IMR-90 (cell line): ENCODE measurements around the gene KRCC1. TPM values are rescaled to one million over a fixed set of nuclear protein-coding genes. Genes with fewer than 3 reads are reported as not detected.

Source experiments
- ATAC-seq: fragments of 200-7000 bp; cut with Tn5 transposase; 2 replicates; pipeline ENCODE4 v1.9.1; 2020; ENCODE audit warnings: low read depth, mild to moderate bottlenecking, moderate library complexity
- BruUV-seq: library from RNA; stranded (reverse); fragments of 400-500 nt; replicated peaks from 2 replicates; lab custom pipeline; 2021; lab: Mats Ljungman, UMichigan
- CTCF ChIA-PET: fragments of 300-600 bp; formaldehyde crosslinking; extraction: SDS; loops from one replicate; lab custom pipeline; 2021; ENCODE audit warnings: antibody characterized with exemption; lab: Yijun Ruan, JAX
- POLR2A ChIA-PET: fragments of 300-600 bp; sonication (Branson Sonifier 250); formaldehyde crosslinking; loops from one replicate; lab custom pipeline; 2022; ENCODE audit warnings: antibody characterized with exemption; ENCODE audit not compliant: unreplicated experiment; lab: Charles Lee
- DNase-seq: peaks from one replicate; pipeline ENCODE4 v3.0.0; 2013
- H2AFZ ChIP-seq: replicated peaks from 2 replicates; pipeline ENCODE3; 2013; ENCODE audit warnings: low read length, mild to moderate bottlenecking; ENCODE audit not compliant: poor library complexity
- H2AK5ac ChIP-seq: 2 replicates; pipeline ENCODE4 v1.6.1; 2013; ENCODE audit warnings: low read depth, low read length, inconsistent platforms
- H2AK9ac ChIP-seq: replicated peaks from 2 replicates; pipeline ENCODE3; 2013; ENCODE audit warnings: mild to moderate bottlenecking, low read depth, low read length, moderate library complexity; ENCODE audit not compliant: poor library complexity
- H2BK120ac ChIP-seq: 2 replicates; pipeline ENCODE4 v1.6.1; 2013; ENCODE audit warnings: low read depth, low read length, inconsistent platforms
- H2BK15ac ChIP-seq: 3 replicates; pipeline ENCODE4 v1.6.1; 2013; ENCODE audit warnings: low read depth, low read length, inconsistent platforms
- H2BK20ac ChIP-seq: 2 replicates; pipeline ENCODE4 v1.6.1; 2013; ENCODE audit warnings: low read depth, mild to moderate bottlenecking, inconsistent platforms, low read length, moderate library complexity
- H2BK5ac ChIP-seq: 2 replicates; pipeline ENCODE4 v1.6.1; 2013; ENCODE audit warnings: mild to moderate bottlenecking, low read depth, low read length, inconsistent platforms; ENCODE audit not compliant: poor library complexity, severe bottlenecking
- H3K14ac ChIP-seq: replicated peaks from 2 replicates; pipeline ENCODE4 v1.6.1; 2013; ENCODE audit warnings: low read depth, low read length, inconsistent platforms
- H3K18ac ChIP-seq: 2 replicates; pipeline ENCODE4 v1.6.1; 2013; ENCODE audit warnings: low read depth, low read length, control low read depth
- H3K23ac ChIP-seq: 2 replicates; pipeline ENCODE4 v1.6.1; 2013; ENCODE audit warnings: low read depth, low read length, inconsistent platforms
- H3K27ac ChIP-seq: 2 replicates; pipeline ENCODE4 v1.5.1; 2013; ENCODE audit warnings: mild to moderate bottlenecking, control low read depth, low read length; ENCODE audit not compliant: insufficient read depth
- H3K27me3 ChIP-seq: 2 replicates; pipeline ENCODE4 v1.6.1; 2013; ENCODE audit warnings: low read length; ENCODE audit not compliant: control insufficient read depth, insufficient read depth
- H3K36me3 ChIP-seq: 2 replicates; pipeline ENCODE4 v1.6.1; 2013; ENCODE audit warnings: low read length, mixed read lengths; ENCODE audit not compliant: control insufficient read depth, insufficient read depth
- H3K4ac ChIP-seq: 2 replicates; pipeline ENCODE4 v1.6.1; 2013; ENCODE audit warnings: low read depth, low read length, inconsistent platforms
- H3K4me1 ChIP-seq: 2 replicates; pipeline ENCODE4 v1.6.1; 2013; ENCODE audit warnings: low read length, mixed read lengths; ENCODE audit not compliant: control insufficient read depth, insufficient read depth
- H3K4me2 ChIP-seq: 2 replicates; pipeline ENCODE4 v1.6.1; 2013; ENCODE audit warnings: low read depth, mild to moderate bottlenecking, control low read depth, low read length, moderate library complexity
- H3K4me3 ChIP-seq: 2 replicates; pipeline ENCODE4 v1.5.1; 2013; ENCODE audit warnings: low read depth, mild to moderate bottlenecking, control low read depth, low read length, moderate library complexity; ENCODE audit not compliant: insufficient read depth
- H3K56ac ChIP-seq: 2 replicates; pipeline ENCODE4 v1.6.1; 2013; ENCODE audit warnings: low read length, inconsistent platforms; ENCODE audit not compliant: insufficient read depth; ENCODE audit errors: extremely low read depth
- H3K79me1 ChIP-seq, 2 experiments: 2 replicates each; pipeline ENCODE4 v1.6.1; 2013; ENCODE audit warnings: low read length in 2 of 2, inconsistent platforms in 1 of 2, low read depth in 1 of 2
- H3K9ac ChIP-seq: 2 replicates; pipeline ENCODE4 v1.6.1; 2013; ENCODE audit warnings: low read depth, low read length, control low read depth
- H3K9me1 ChIP-seq: 2 replicates; pipeline ENCODE4 v1.6.1; 2013; ENCODE audit warnings: low read length, inconsistent platforms; ENCODE audit not compliant: insufficient read depth
- H3K9me3 ChIP-seq: 2 replicates; pipeline ENCODE4 v1.6.1; 2013; ENCODE audit warnings: low read length; ENCODE audit not compliant: control insufficient read depth, insufficient read depth
- H4K20me1 ChIP-seq: 2 replicates; pipeline ENCODE4 v1.6.1; 2013; ENCODE audit warnings: low read length, inconsistent platforms; ENCODE audit not compliant: insufficient read depth
- H4K5ac ChIP-seq: 2 replicates; pipeline ENCODE4 v1.6.1; 2013; ENCODE audit warnings: mild to moderate bottlenecking, low read depth, low read length, control low read depth
- H4K8ac ChIP-seq, 2 experiments: 2 replicates each; pipeline ENCODE4 v1.6.1; 2013; ENCODE audit warnings: low read depth in 2 of 2, low read length in 2 of 2, control low read depth in 1 of 2, inconsistent platforms in 1 of 2
- H4K91ac ChIP-seq: 2 replicates; pipeline ENCODE4 v1.6.1; 2013; ENCODE audit warnings: low read depth, low read length, inconsistent platforms; ENCODE audit not compliant: insufficient read depth
- BHLHE40 ChIP-seq: fragments of 150-350 bp; IDR thresholded peaks from 2 replicates; pipeline ENCODE4 v1.6.1; 2016; ENCODE audit warnings: mild to moderate bottlenecking, low read depth, low read length
- CEBPB ChIP-seq: IDR thresholded peaks from 2 replicates; pipeline ENCODE4 v1.6.1; 2012; ENCODE audit warnings: low read depth, low read length, improper control_type of control experiment
- CHD1 ChIP-seq: IDR thresholded peaks from 2 replicates; pipeline ENCODE4 v1.6.1; 2012; ENCODE audit warnings: low read depth, low read length, improper control_type of control experiment
- FOS ChIP-seq: fragments of 150-350 bp; IDR thresholded peaks from 2 replicates; pipeline ENCODE4 v1.6.1; 2016; ENCODE audit warnings: low read depth, low read length
- MAFK ChIP-seq: IDR thresholded peaks from 2 replicates; pipeline ENCODE4 v1.6.1; 2012; ENCODE audit warnings: low read depth, low read length, improper control_type of control experiment
- MAZ ChIP-seq: IDR thresholded peaks from 2 replicates; pipeline ENCODE4 v1.6.1; 2012; ENCODE audit warnings: low read depth, mild to moderate bottlenecking, low read length, improper control_type of control experiment, moderate library complexity, borderline replicate concordance
- MXI1 ChIP-seq: IDR thresholded peaks from 2 replicates; pipeline ENCODE4 v1.6.1; 2012; ENCODE audit warnings: low read depth, mild to moderate bottlenecking, low read length, moderate library complexity, borderline replicate concordance
- NFE2L2 ChIP-seq: fragments of 150-350 bp; IDR thresholded peaks from 2 replicates; pipeline ENCODE4 v1.6.1; 2016; ENCODE audit warnings: low read depth, mild to moderate bottlenecking, low read length
- POLR2A ChIP-seq: IDR thresholded peaks from 2 replicates; pipeline ENCODE4 v1.6.1; 2012; ENCODE audit warnings: mild to moderate bottlenecking, low read depth, low read length
- RAD21 ChIP-seq: IDR thresholded peaks from 2 replicates; pipeline ENCODE4 v1.6.1; 2012; ENCODE audit warnings: low read length, improper control_type of control experiment
- RCOR1 ChIP-seq: IDR thresholded peaks from 2 replicates; pipeline ENCODE4 v1.6.1; 2012; ENCODE audit warnings: mild to moderate bottlenecking, low read length, improper control_type of control experiment; ENCODE audit not compliant: insufficient replicate concordance
- RFX5 ChIP-seq: IDR thresholded peaks from 2 replicates; pipeline ENCODE4 v1.8.0; 2012; ENCODE audit warnings: low read depth, mild to moderate bottlenecking, low read length, moderate library complexity
- SMC3 ChIP-seq: fragments of 150-350 bp; IDR thresholded peaks from 2 replicates; pipeline ENCODE4 v1.6.1; 2016; ENCODE audit warnings: low read depth, mild to moderate bottlenecking, antibody characterized with exemption, low read length, moderate library complexity
- WGBS, 2 experiments: methylation state at CpG; one replicate each; pipeline versions ENCODE4 v1.1.5 to v1.1.7; 2013; ENCODE audit warnings: missing lambda C conversion rate in 2 of 2; ENCODE audit not compliant: insufficient read length in 1 of 2; ENCODE audit errors: extremely low coverage in 2 of 2; 5-methylcytosine and 5-hydroxymethylcytosine counted together
- dilution Hi-C: fragments of 300-500 bp; cut with HindIII; formaldehyde crosslinking; loops from one replicate; pipeline ENCODE4 v1.14.3; 2018; ENCODE audit warnings: low sequenced_read_pairs; ENCODE audit not compliant: unreplicated experiment
- in situ Hi-C: fragments of 300-500 bp; cut with MboI; formaldehyde crosslinking; loops from 3 replicates; pipeline ENCODE4 v1.14.3; 2019; ENCODE audit warnings: low sequenced_read_pairs, inconsistent platforms, mixed read lengths
- intact Hi-C: fragments of 100-400 bp; cut with micrococcal nuclease; formaldehyde crosslinking; loops from 2 replicates; pipeline ENCODE4 v1.10.0; 2022
- polyA plus RNA-seq, 3 experiments: library from polyadenylated mRNA; depleted of rRNA; stranded (reverse); fragments of >200 nt; gene quantifications; 2 replicates each; pipeline ENCODE4 v1.2.3, GENCODE V29; 2012; ENCODE audit warnings: low replicate concordance in 1 of 3
- total RNA-seq: library from RNA; depleted of rRNA; stranded (reverse); fragments of >200 nt; gene quantifications from 2 replicates; pipeline ENCODE4 v1.2.3, GENCODE V29; 2012
- TF ChIP-seq, protein P1 (sequence below): fragments of 150-350 bp; IDR thresholded peaks from 2 replicates; pipeline ENCODE4 v1.6.1; 2017; ENCODE audit warnings: mild to moderate bottlenecking, antibody characterized with exemption, low read length, low read depth
- TF ChIP-seq, protein P2 (sequence below): conservative IDR thresholded peaks from 2 replicates; pipeline ENCODE4 v1.5.1; 2012; ENCODE audit warnings: mild to moderate bottlenecking, low read depth, low read length, improper control_type of control experiment
- TF ChIP-seq, protein P3 (sequence below): fragments of 150-350 bp; IDR thresholded peaks from 2 replicates; pipeline ENCODE4 v1.6.1; 2016; ENCODE audit warnings: low read depth, mild to moderate bottlenecking, low read length, moderate library complexity, borderline replicate concordance

Gene KRCC1
- total and polyA plus RNA-seq, 2 of the 4 experiments (the other 2 are of a cell fraction) = 14.3 to 16.5 TPM

DNA sequence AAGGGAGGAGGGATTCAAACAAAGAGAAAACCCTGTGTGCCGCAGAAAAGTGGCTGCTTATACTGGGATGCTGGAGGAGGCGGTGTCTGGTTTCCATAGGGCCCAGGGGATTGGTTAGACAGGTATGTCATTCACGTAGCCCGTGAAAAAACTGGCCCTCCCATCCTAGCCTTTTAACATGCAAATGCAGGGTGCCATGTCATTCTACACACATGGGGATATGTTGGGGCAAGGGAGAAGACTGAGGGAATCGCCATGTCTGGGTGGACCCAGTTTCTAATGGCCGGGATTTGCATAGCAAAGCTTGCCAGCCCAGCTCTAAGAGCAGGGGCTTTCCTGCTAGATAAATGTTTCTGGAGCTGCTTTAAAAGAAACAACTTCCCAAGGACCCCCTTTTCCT, 31.1 kb downstream of the KRCC1 start:
- H2AK9ac ChIP-seq = no peak overlapping the region
- no peaks in the 10 kb centered on the region for H4K20me1 ChIP-seq
- H3K4me2 ChIP-seq = no peak overlapping the region
- H3K9ac ChIP-seq = no peak overlapping the region
- H3K4me3 ChIP-seq = no peak overlapping the region
- H2BK5ac ChIP-seq = no peak overlapping the region
- BruUV-seq = no TSS peak
- ATAC-seq (no peak), DNase-seq (no peak)
- no peak overlapping the region for H2BK15ac ChIP-seq
- no peak overlapping the region for H4K91ac ChIP-seq
- no peaks in the 10 kb centered on the region for H3K27me3 ChIP-seq
- H2AK5ac ChIP-seq = no peak overlapping the region
- H3K4me1 ChIP-seq = no peaks in the 10 kb centered on the region
- peaks cover 0 to 3% of the 10 kb centered on the region in 2 experiments; a peak in 2 of 4 replicates for H3K79me1 ChIP-seq
- H3K18ac ChIP-seq = no peak overlapping the region
- in situ Hi-C loops = loop anchor here (25.0 kb wide), 1 partner anchor 812 kb away; no protein-coding TSS in a partner anchor
- intact Hi-C loops = no loop called here
- ChIA-PET CTCF (interaction anchor here (0.7 kb wide), 1 partner anchor 21 kb away, joined by 5 read pairs; no protein-coding TSS in a partner anchor), POLR2A (no interaction called here)
- H3K9me1 ChIP-seq = no peaks in the 10 kb centered on the region; the same call in 1 of the 2 replicates
- no peak for TF ChIP-seq BHLHE40
- TF ChIP-seq, protein P1, sequence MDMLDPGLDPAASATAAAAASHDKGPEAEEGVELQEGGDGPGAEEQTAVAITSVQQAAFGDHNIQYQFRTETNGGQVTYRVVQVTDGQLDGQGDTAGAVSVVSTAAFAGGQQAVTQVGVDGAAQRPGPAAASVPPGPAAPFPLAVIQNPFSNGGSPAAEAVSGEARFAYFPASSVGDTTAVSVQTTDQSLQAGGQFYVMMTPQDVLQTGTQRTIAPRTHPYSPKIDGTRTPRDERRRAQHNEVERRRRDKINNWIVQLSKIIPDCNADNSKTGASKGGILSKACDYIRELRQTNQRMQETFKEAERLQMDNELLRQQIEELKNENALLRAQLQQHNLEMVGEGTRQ = no peak
- TF ChIP-seq MXI1 = no peak
- TF ChIP-seq RFX5 = no peak
- no peak for TF ChIP-seq MAZ
- TF ChIP-seq RCOR1 = no peak
- TF ChIP-seq FOS = no peak
- no peak for TF ChIP-seq CHD1
- TF ChIP-seq, protein P2, sequence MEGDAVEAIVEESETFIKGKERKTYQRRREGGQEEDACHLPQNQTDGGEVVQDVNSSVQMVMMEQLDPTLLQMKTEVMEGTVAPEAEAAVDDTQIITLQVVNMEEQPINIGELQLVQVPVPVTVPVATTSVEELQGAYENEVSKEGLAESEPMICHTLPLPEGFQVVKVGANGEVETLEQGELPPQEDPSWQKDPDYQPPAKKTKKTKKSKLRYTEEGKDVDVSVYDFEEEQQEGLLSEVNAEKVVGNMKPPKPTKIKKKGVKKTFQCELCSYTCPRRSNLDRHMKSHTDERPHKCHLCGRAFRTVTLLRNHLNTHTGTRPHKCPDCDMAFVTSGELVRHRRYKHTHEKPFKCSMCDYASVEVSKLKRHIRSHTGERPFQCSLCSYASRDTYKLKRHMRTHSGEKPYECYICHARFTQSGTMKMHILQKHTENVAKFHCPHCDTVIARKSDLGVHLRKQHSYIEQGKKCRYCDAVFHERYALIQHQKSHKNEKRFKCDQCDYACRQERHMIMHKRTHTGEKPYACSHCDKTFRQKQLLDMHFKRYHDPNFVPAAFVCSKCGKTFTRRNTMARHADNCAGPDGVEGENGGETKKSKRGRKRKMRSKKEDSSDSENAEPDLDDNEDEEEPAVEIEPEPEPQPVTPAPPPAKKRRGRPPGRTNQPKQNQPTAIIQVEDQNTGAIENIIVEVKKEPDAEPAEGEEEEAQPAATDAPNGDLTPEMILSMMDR = no peak
- TF ChIP-seq POLR2A = no peak
- TF ChIP-seq, protein P3, sequence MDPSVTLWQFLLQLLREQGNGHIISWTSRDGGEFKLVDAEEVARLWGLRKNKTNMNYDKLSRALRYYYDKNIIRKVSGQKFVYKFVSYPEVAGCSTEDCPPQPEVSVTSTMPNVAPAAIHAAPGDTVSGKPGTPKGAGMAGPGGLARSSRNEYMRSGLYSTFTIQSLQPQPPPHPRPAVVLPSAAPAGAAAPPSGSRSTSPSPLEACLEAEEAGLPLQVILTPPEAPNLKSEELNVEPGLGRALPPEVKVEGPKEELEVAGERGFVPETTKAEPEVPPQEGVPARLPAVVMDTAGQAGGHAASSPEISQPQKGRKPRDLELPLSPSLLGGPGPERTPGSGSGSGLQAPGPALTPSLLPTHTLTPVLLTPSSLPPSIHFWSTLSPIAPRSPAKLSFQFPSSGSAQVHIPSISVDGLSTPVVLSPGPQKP = no peak
- TF ChIP-seq MAFK = no peak
- no peak for TF ChIP-seq NFE2L2
- no peak for TF ChIP-seq RAD21
- TF ChIP-seq SMC3 = no peak
- TF ChIP-seq CEBPB = no peak
- H3K27ac ChIP-seq = no peak overlapping the region
- no peak overlapping the region for H3K23ac ChIP-seq
- no peak overlapping the region for H2BK120ac ChIP-seq
- no peaks in the 10 kb centered on the region for H3K9me3 ChIP-seq
- H4K5ac ChIP-seq = no peak overlapping the region
- no peak overlapping the region for H2AFZ ChIP-seq
- dilution Hi-C loops = no loop called here
- H3K4ac ChIP-seq = no peak overlapping the region
- H3K36me3 ChIP-seq = peaks cover 11% of the 10 kb centered on the region
- H2BK20ac ChIP-seq = no peak overlapping the region
- H4K8ac ChIP-seq = no peak overlapping the region
- H3K56ac ChIP-seq = no peak overlapping the region
- WGBS, 2 experiments = no CpG with 5 or more reads among the region's 6 CpGs
- H3K14ac ChIP-seq = no peak overlapping the region
